IMR-90 (cell line): ENCODE data around the gene APCDD1.

Source experiments
- BHLHE40 ChIP-seq: fragments of 150-350 bp; IDR thresholded peaks from 2 replicates; pipeline ENCODE4 v1.6.1; 2016; ENCODE audit warnings: mild to moderate bottlenecking, low read depth, low read length
- CEBPB ChIP-seq: IDR thresholded peaks from 2 replicates; pipeline ENCODE4 v1.6.1; 2012; ENCODE audit warnings: low read depth, low read length, improper control_type of control experiment
- CTCF ChIP-seq: conservative IDR thresholded peaks from 2 replicates; pipeline ENCODE4 v1.5.1; 2012; ENCODE audit warnings: mild to moderate bottlenecking, low read depth, low read length, improper control_type of control experiment
- ELK1 ChIP-seq: fragments of 150-350 bp; IDR thresholded peaks from 2 replicates; pipeline ENCODE4 v1.6.1; 2016; ENCODE audit warnings: low read depth, mild to moderate bottlenecking, low read length, moderate library complexity, borderline replicate concordance
- FOS ChIP-seq: fragments of 150-350 bp; IDR thresholded peaks from 2 replicates; pipeline ENCODE4 v1.6.1; 2016; ENCODE audit warnings: low read depth, low read length
- MAFK ChIP-seq: IDR thresholded peaks from 2 replicates; pipeline ENCODE4 v1.6.1; 2012; ENCODE audit warnings: low read depth, low read length, improper control_type of control experiment
- MAZ ChIP-seq: IDR thresholded peaks from 2 replicates; pipeline ENCODE4 v1.6.1; 2012; ENCODE audit warnings: low read depth, mild to moderate bottlenecking, low read length, improper control_type of control experiment, moderate library complexity, borderline replicate concordance
- NFE2L2 ChIP-seq: fragments of 150-350 bp; IDR thresholded peaks from 2 replicates; pipeline ENCODE4 v1.6.1; 2016; ENCODE audit warnings: low read depth, mild to moderate bottlenecking, low read length
- POLR2A ChIP-seq: IDR thresholded peaks from 2 replicates; pipeline ENCODE4 v1.6.1; 2012; ENCODE audit warnings: mild to moderate bottlenecking, low read depth, low read length
- RAD21 ChIP-seq: IDR thresholded peaks from 2 replicates; pipeline ENCODE4 v1.6.1; 2012; ENCODE audit warnings: low read length, improper control_type of control experiment
- RCOR1 ChIP-seq: IDR thresholded peaks from 2 replicates; pipeline ENCODE4 v1.6.1; 2012; ENCODE audit warnings: mild to moderate bottlenecking, low read length, improper control_type of control experiment; ENCODE audit not compliant: insufficient replicate concordance
- RFX5 ChIP-seq: IDR thresholded peaks from 2 replicates; pipeline ENCODE4 v1.8.0; 2012; ENCODE audit warnings: low read depth, mild to moderate bottlenecking, low read length, moderate library complexity
- SMC3 ChIP-seq: fragments of 150-350 bp; IDR thresholded peaks from 2 replicates; pipeline ENCODE4 v1.6.1; 2016; ENCODE audit warnings: low read depth, mild to moderate bottlenecking, antibody characterized with exemption, low read length, moderate library complexity
- USF2 ChIP-seq: fragments of 150-350 bp; IDR thresholded peaks from 2 replicates; pipeline ENCODE4 v1.6.1; 2017; ENCODE audit warnings: mild to moderate bottlenecking, antibody characterized with exemption, low read length, low read depth

DNA sequence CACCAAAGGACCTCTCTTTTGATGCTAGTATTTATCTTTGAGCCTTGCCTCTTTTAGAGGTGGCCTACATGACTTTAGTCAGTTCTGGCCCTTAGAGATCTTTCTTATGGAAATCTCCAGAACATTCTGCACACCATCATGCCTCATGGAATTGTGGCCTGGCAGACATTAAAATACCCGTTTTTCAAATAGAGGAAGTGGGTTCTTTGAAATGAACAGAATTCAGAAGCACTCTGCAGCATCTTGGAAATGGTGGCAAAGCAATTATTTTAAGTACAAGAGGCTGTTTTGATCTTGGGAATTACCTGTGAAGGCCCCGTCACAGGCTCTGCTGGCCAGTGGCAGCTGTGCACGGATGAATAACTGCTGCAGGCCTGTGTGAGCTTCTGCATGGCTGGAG lies 40.7 kb upstream of the APCDD1 start:
- no peak for TF ChIP-seq RCOR1
- TF ChIP-seq USF2 = no peak
- TF ChIP-seq CTCF = no peak
- no peak for TF ChIP-seq POLR2A
- no peak for TF ChIP-seq MAZ
- TF ChIP-seq RFX5 = no peak
- TF ChIP-seq SMC3 = no peak
- no peak for TF ChIP-seq NFE2L2
- TF ChIP-seq BHLHE40 = no peak
- TF ChIP-seq CEBPB = no peak
- TF ChIP-seq MAFK = no peak
- no peak for TF ChIP-seq RAD21
- no peak for TF ChIP-seq ELK1
- no peak for TF ChIP-seq FOS
